Ectodermal cell (in vitro differentiated cells): Measurements from ENCODE around the gene DENND5B.
A peak's percentile ranks its signal among the peaks of the same experiment; 100 is the strongest.
"Not testable (repeated sequence)": the region's sequence is repeated elsewhere in the genome, so short reads cannot be mapped to it uniquely, and the experiment has no call there.

Experiments
- H3K27ac ChIP-seq: 2 replicates; pipeline ENCODE4 v1.7.0; 2013; ENCODE audit warnings: mild to moderate bottlenecking, low read depth, low read length; ENCODE audit not compliant: insufficient read depth, poor library complexity, severe bottlenecking
- H3K27me3 ChIP-seq: 2 replicates; pipeline ENCODE4 v1.7.0; 2013; ENCODE audit warnings: mild to moderate bottlenecking, low read length; ENCODE audit not compliant: insufficient read depth, control insufficient read depth, poor library complexity, severe bottlenecking
- H3K36me3 ChIP-seq: one replicate; pipeline ENCODE4 v1.7.0; 2013; ENCODE audit warnings: low read length; ENCODE audit not compliant: control insufficient read depth, insufficient read depth
- H3K4me1 ChIP-seq: one replicate; pipeline ENCODE4 v1.7.0; 2013; ENCODE audit warnings: low read length; ENCODE audit not compliant: control insufficient read depth, insufficient read depth
- H3K4me3 ChIP-seq: 2 replicates; pipeline ENCODE4 v1.7.0; 2013; ENCODE audit warnings: low read depth, low read length, control low read depth; ENCODE audit not compliant: insufficient read depth
- H3K9me3 ChIP-seq: 2 replicates; pipeline ENCODE4 v1.7.0; 2013; ENCODE audit warnings: mild to moderate bottlenecking, low read length, moderate library complexity; ENCODE audit not compliant: control insufficient read depth
- WGBS, 2 experiments: methylation state at CpG; one replicate each; pipeline ENCODE4 v1.1.7; 2013; ENCODE audit warnings: missing lambda C conversion rate in 2 of 2; 5-methylcytosine and 5-hydroxymethylcytosine counted together

DENND5B gene

GRCh38 chr12:31582155-31582554 lies 8.8 kb downstream of the DENND5B start:
- Histone ChIP-seq H3K4me1 (no peaks in the 10 kb centered on the region), H3K36me3 (no peaks in the 10 kb centered on the region), H3K4me3 (no peak overlapping the region), H3K27ac (no peak overlapping the region), H3K27me3 (no peaks in the 10 kb centered on the region), H3K9me3 (no peaks in the 10 kb centered on the region)
- 89 to 91% methylated on average over 2 to 3 of the region's 3 CpGs for WGBS, 2 experiments

- Histone ChIP-seq H3K27ac (no peak overlapping the region), H3K9me3 (no peaks in the 10 kb centered on the region), H3K27me3 (no peaks in the 10 kb centered on the region), H3K4me3 (no peak overlapping the region), H3K36me3 (no peaks in the 10 kb centered on the region), H3K4me1 (peaks cover 6% of the 10 kb centered on the region)
- WGBS, 2 experiments: 82 to 90% methylated on average over 1 to 2 of the region's 2 CpGs
These were observed 12.3 kb downstream of the DENND5B start for GRCh38 chr12:31578632-31579031.

GRCh38 chr12:31574803-31575575 lies 15.9 kb downstream of the DENND5B start:
- no peaks in the 10 kb centered on the region for H3K27me3 ChIP-seq
- H3K36me3 ChIP-seq: no peaks in the 10 kb centered on the region
- H3K4me1 ChIP-seq: peaks cover 18% of the 10 kb centered on the region
- H3K27ac ChIP-seq: peak overlapping the region; percentile 41
- H3K9me3 ChIP-seq: no peaks in the 10 kb centered on the region
- H3K4me3 ChIP-seq: no peak overlapping the region
- WGBS, 2 experiments: no CpG with 5 or more reads among the region's 2 CpGs

GRCh38 chr12:31574367-31574766 lies 16.6 kb downstream of the DENND5B start:
- WGBS, 2 experiments: 87 to 89% methylated on average over 6 to 7 of the region's 7 CpGs
- not testable (repeated sequence) for H3K4me3 ChIP-seq, H3K36me3 ChIP-seq, H3K27me3 ChIP-seq, H3K9me3 ChIP-seq
- Histone ChIP-seq H3K4me1 (peaks cover 18% of the 10 kb centered on the region), H3K27ac (peak overlapping the region; percentile 41)

GRCh38 chr12:31572900-31573600 lies 17.9 kb downstream of the DENND5B start:
- H3K4me3 ChIP-seq: no peak overlapping the region
- peaks cover 18% of the 10 kb centered on the region for H3K4me1 ChIP-seq
- no peaks in the 10 kb centered on the region for H3K27me3 ChIP-seq
- peak overlapping the region; percentile 58 for H3K27ac ChIP-seq
- no peaks in the 10 kb centered on the region for H3K9me3 ChIP-seq
- no peaks in the 10 kb centered on the region for H3K36me3 ChIP-seq
- 93 to 98% methylated on average over 3 of the region's 3 CpGs for WGBS, 2 experiments

GRCh38 chr12:31570880-31571279 lies 20.1 kb downstream of the DENND5B start:
- no peak overlapping the region for H3K4me3 ChIP-seq
- H3K4me1 ChIP-seq: peaks cover 18% of the 10 kb centered on the region
- no peaks in the 10 kb centered on the region for H3K27me3 ChIP-seq
- no peaks in the 10 kb centered on the region for H3K9me3 ChIP-seq
- WGBS, 2 experiments: 63 to 75% methylated on average over 5 of the region's 5 CpGs
- peak overlapping the region; percentile 53 for H3K27ac ChIP-seq
- H3K36me3 ChIP-seq: no peaks in the 10 kb centered on the region

- H3K4me1 ChIP-seq: peaks cover 15% of the 10 kb centered on the region
- H3K27ac ChIP-seq, H3K36me3 ChIP-seq, H3K4me3 ChIP-seq, H3K27me3 ChIP-seq, H3K9me3 ChIP-seq: not testable (repeated sequence)
- WGBS, 2 experiments: 94 to 96% methylated on average over 2 of the region's 2 CpGs
These were observed 21.4 kb downstream of the DENND5B start for GRCh38 chr12:31569517-31569916.

GRCh38 chr12:31568498-31568897 lies 22.4 kb downstream of the DENND5B start:
- 84 to 86% methylated on average over 3 of the region's 3 CpGs for WGBS, 2 experiments
- H3K27ac ChIP-seq: no peak overlapping the region
- no peaks in the 10 kb centered on the region for H3K9me3 ChIP-seq
- no peak overlapping the region for H3K4me3 ChIP-seq
- peaks cover 11% of the 10 kb centered on the region for H3K4me1 ChIP-seq
- H3K36me3 ChIP-seq: no peaks in the 10 kb centered on the region
- H3K27me3 ChIP-seq: no peaks in the 10 kb centered on the region

GRCh38 chr12:31567029-31567428 lies 23.9 kb downstream of the DENND5B start:
- Histone ChIP-seq H3K4me3 (no peak overlapping the region), H3K27ac (no peak overlapping the region), H3K36me3 (no peaks in the 10 kb centered on the region), H3K9me3 (no peaks in the 10 kb centered on the region), H3K4me1 (no peaks in the 10 kb centered on the region), H3K27me3 (no peaks in the 10 kb centered on the region)
- WGBS, 2 experiments: 91 to 93% methylated on average over 2 of the region's 2 CpGs

- Histone ChIP-seq H3K4me1 (no peaks in the 10 kb centered on the region), H3K36me3 (no peaks in the 10 kb centered on the region), H3K27me3 (no peaks in the 10 kb centered on the region), H3K9me3 (no peaks in the 10 kb centered on the region), H3K4me3 (no peak overlapping the region), H3K27ac (no peak overlapping the region)
- 97 to 100% methylated on average over 1 to 2 of the region's 2 CpGs for WGBS, 2 experiments
These were observed 24.4 kb downstream of the DENND5B start for GRCh38 chr12:31566547-31566946.
